Right lobe of liver (tissue), 6 donors: ENCODE results near the gene GPR39. TPM values are rescaled to one million over a fixed set of nuclear protein-coding genes. Genes with fewer than 3 reads are reported as not detected.

Experiments used
- ATAC-seq, 4 donors: fragments of 200-7000 bp; cut with Tn5 transposase; one replicate each; pipeline ENCODE4 v1.9.1; 2020; ENCODE audit warnings: mild to moderate bottlenecking in 4 of 4, moderate library complexity in 4 of 4
- DNase-seq, 3 donors: peaks; one replicate each; pipeline ENCODE4 v3.0.0-alpha.2; 2020
- H3K27ac ChIP-seq, 3 donors: fragments of 200-600 bp; one replicate each; pipeline ENCODE4 v1.8.0; 2022
- H3K27me3 ChIP-seq, 2 donors: fragments of 200-600 bp; one replicate each; pipeline ENCODE4 v1.8.0; 2022
- H3K36me3 ChIP-seq, 4 donors: fragments of 200-600 bp; sonication (generic) in 1 of 4; one replicate each; pipeline versions ENCODE4 v1.5.1 to v1.8.0; 2017 to 2022; ENCODE audit warnings: control low read depth in 1 of 4
- H3K4me1 ChIP-seq, 4 donors: fragments of 200-600 bp; sonication (generic) in 1 of 4; one replicate each; pipeline versions ENCODE4 v1.5.1 to v1.8.0; 2017 to 2022; ENCODE audit warnings: control low read depth in 1 of 4
- H3K4me3 ChIP-seq, 3 donors: fragments of 200-600 bp; one replicate each; pipeline ENCODE4 v1.8.0; 2022
- H3K9me3 ChIP-seq, 4 donors: fragments of 200-600 bp; sonication (generic) in 1 of 4; one replicate each; pipeline versions ENCODE4 v1.5.1 to v1.8.0; 2017 to 2022; ENCODE audit warnings: control low read depth in 1 of 4
- POLR2A ChIP-seq: fragments of 450-650 bp; IDR thresholded peaks from one replicate; pipeline ENCODE4 v1.6.1; 2017; ENCODE audit warnings: antibody characterized with exemption, mild to moderate bottlenecking
- WGBS: methylation state at CpG from one replicate; pipeline ENCODE4 v1.1.6; 2018; ENCODE audit warnings: low coverage, low lambda C conversion rate; ENCODE audit not compliant: insufficient coverage; ENCODE audit errors: missing lambda C conversion rate; 5-methylcytosine and 5-hydroxymethylcytosine counted together
- intact Hi-C, 2 donors: fragments of 100-400 bp; cut with DNase I; formaldehyde crosslinking; loops; one replicate each; pipeline versions ENCODE4 v1.11.2 to v1.14.1; 2022
- total RNA-seq, 6 experiments: library from RNA; depleted of rRNA in 2 of 6; stranded (reverse); fragments of >200 nt in 2 of 6; fragmentation: NEBNext Ultra II Directional in 3 of 6; extraction: Animal tissue kit (Norgen Biotek cat#: 25700) in 3 of 6; gene quantifications; one replicate each; pipeline versions ENCODE4 v1.1.0 to v1.2.4, GENCODE V29; 2016 to 2023
- TF ChIP-seq, protein P1 (sequence below), 4 donors: fragments of 200-600 bp in 3 of 4; fragments of 450-650 bp in 1 of 4; IDR thresholded peaks; one replicate each; pipeline versions ENCODE4 v1.5.1 to v1.8.0; 2016 to 2022; ENCODE audit warnings: antibody characterized with exemption in 4 of 4, mild to moderate bottlenecking in 2 of 4
- donor health status: DM: no; HTN: yes; CAD: no.
- donor health status: DM: no; HTN: no; CAD: no.
- donor health status: DM: no; HTN: no; CAD: no.
- donor health status: DM: no; HTN: yes; CAD: no.
- donor health status: DM: no; HTN: yes; CAD: no.

The GPR39 gene
- total RNA-seq, 6 experiments from 2014 or later, result 3.6 to 9.1 (median 6.0) TPM

- Histone ChIP-seq H3K36me3 (no peaks in the 10 kb centered on the region), H3K27ac (no peak overlapping the region), H3K4me1 (no peaks in the 10 kb centered on the region), H3K27me3 (no peaks in the 10 kb centered on the region), H3K4me3 (no peak overlapping the region), H3K9me3 (no peaks in the 10 kb centered on the region)
- no peak for ATAC-seq
- DNase-seq, result no peak
- no CpG with 5 or more reads among the region's 1 CpG for WGBS
- TF ChIP-seq POLR2A, result no peak
- TF ChIP-seq, protein P1, sequence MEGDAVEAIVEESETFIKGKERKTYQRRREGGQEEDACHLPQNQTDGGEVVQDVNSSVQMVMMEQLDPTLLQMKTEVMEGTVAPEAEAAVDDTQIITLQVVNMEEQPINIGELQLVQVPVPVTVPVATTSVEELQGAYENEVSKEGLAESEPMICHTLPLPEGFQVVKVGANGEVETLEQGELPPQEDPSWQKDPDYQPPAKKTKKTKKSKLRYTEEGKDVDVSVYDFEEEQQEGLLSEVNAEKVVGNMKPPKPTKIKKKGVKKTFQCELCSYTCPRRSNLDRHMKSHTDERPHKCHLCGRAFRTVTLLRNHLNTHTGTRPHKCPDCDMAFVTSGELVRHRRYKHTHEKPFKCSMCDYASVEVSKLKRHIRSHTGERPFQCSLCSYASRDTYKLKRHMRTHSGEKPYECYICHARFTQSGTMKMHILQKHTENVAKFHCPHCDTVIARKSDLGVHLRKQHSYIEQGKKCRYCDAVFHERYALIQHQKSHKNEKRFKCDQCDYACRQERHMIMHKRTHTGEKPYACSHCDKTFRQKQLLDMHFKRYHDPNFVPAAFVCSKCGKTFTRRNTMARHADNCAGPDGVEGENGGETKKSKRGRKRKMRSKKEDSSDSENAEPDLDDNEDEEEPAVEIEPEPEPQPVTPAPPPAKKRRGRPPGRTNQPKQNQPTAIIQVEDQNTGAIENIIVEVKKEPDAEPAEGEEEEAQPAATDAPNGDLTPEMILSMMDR (IDR thresholded peaks at IDR 0.05), result no peak
- intact Hi-C loops, result no loop called here
Observed at GRCh38 chr2:132597831-132598230, 181.2 kb downstream of the GPR39 start.

GRCh38 chr2:132598536-132598935 lies 181.9 kb downstream of the GPR39 start:
- H3K36me3 ChIP-seq, result no peaks in the 10 kb centered on the region
- no peaks in the 10 kb centered on the region for H3K4me1 ChIP-seq
- TF ChIP-seq, protein P1 (IDR thresholded peaks at IDR 0.05), result no peak
- no peak for TF ChIP-seq POLR2A
- H3K9me3 ChIP-seq, result no peaks in the 10 kb centered on the region
- H3K27ac ChIP-seq, result no peak overlapping the region
- H3K4me3 ChIP-seq, result no peak overlapping the region
- DNase-seq, result no peak
- no peaks in the 10 kb centered on the region for H3K27me3 ChIP-seq
- ATAC-seq, result no peak
- intact Hi-C loops, result no loop called here
- WGBS, result 75% methylated on average over 3 of the region's 3 CpGs

DNA sequence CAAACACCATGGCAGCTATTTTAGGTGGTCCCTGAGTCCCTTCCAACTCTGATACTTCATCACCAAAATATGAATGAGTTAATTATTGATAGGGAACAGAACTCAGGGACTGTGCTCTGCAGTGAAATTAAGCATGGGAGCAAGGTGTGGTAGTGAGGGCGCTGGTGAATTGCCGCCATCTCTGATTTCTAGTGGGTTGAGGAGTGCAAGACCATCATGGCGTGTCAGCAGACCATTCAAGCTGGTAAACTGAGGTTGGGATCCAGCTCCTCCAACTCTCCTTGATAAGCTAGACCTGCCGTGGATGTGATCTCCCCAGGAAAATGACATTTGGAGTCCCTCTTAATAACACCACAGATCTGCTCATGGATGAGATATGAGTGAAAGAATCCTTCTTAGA lies 183.0 kb downstream of the GPR39 start:
- Histone ChIP-seq H3K27ac (no peak overlapping the region), H3K36me3 (no peaks in the 10 kb centered on the region), H3K9me3 (no peaks in the 10 kb centered on the region), H3K4me3 (no peak overlapping the region), H3K4me1 (no peaks in the 10 kb centered on the region), H3K27me3 (no peaks in the 10 kb centered on the region)
- intact Hi-C loops, result no loop called here
- no peak for ATAC-seq
- DNase-seq, result no peak
- no peak for TF ChIP-seq POLR2A
- TF ChIP-seq, protein P1 (IDR thresholded peaks at IDR 0.05), result no peak
- 84% methylated on average over 4 of the region's 4 CpGs for WGBS

GRCh38 chr2:132604561-132604960 lies 188.0 kb downstream of the GPR39 start:
- no peak for TF ChIP-seq POLR2A
- TF ChIP-seq, protein P1 (IDR thresholded peaks at IDR 0.05), result no peak
- no peak overlapping the region for H3K4me3 ChIP-seq
- H3K27ac ChIP-seq, result no peak overlapping the region
- no peaks in the 10 kb centered on the region for H3K36me3 ChIP-seq
- intact Hi-C loops, result no loop called here
- WGBS, result 89% methylated on average over 1 of the region's 1 CpG
- no peaks in the 10 kb centered on the region for H3K4me1 ChIP-seq
- H3K9me3 ChIP-seq, result no peaks in the 10 kb centered on the region
- ATAC-seq, result no peak
- no peaks in the 10 kb centered on the region for H3K27me3 ChIP-seq
- DNase-seq, result no peak
